OCI-LY3 (cell line): ENCODE data around the gene PPIH.
"Not testable (repeated sequence)": the region's sequence is repeated elsewhere in the genome, so short reads cannot be mapped to it uniquely, and the experiment has no call there.

Experiments
- H2AFZ ChIP-seq: fragments of 200-600, 300-600 bp; shearing (Covaris generic); 2 replicates; pipeline ENCODE4 v1.6.0; 2014; ENCODE audit warnings: antibody characterized with exemption, low read depth, low read length
- H3K27ac ChIP-seq: fragments of 200-600, 300-600 bp; sonication (generic); 2 replicates; pipeline ENCODE4 v1.5.1; 2014; ENCODE audit warnings: mild to moderate bottlenecking, low read length, moderate library complexity, mixed read lengths
- H3K27me3 ChIP-seq: fragments of 200-600, 300-600 bp; sonication (generic); 2 replicates; pipeline ENCODE4 v1.6.1; 2014; ENCODE audit warnings: low read depth, low read length, mixed read lengths
- H3K36me3 ChIP-seq: fragments of 200-600, 300-600 bp; sonication (generic); replicated peaks from 2 replicates; pipeline ENCODE3; 2014; ENCODE audit warnings: low read depth, low read length, mixed read lengths
- H3K4me1 ChIP-seq: fragments of 300-600, 200-600 bp; sonication (generic); 2 replicates; pipeline ENCODE4 v1.6.1; 2014; ENCODE audit warnings: low read length, mixed read lengths
- H3K4me2 ChIP-seq: fragments of 200-600, 300-600 bp; sonication (generic); 2 replicates; pipeline ENCODE4 v1.6.1; 2014; ENCODE audit warnings: low read length, mixed read lengths
- H3K4me3 ChIP-seq: fragments of 300-600, 200-600 bp; sonication (generic); 2 replicates; pipeline ENCODE4 v1.5.1; 2014; ENCODE audit warnings: antibody characterized with exemption, mild to moderate bottlenecking, low read length, moderate library complexity
- H3K79me2 ChIP-seq: fragments of 300-600, 200-600 bp; shearing (Covaris generic); 2 replicates; pipeline ENCODE4 v1.6.1; 2014; ENCODE audit warnings: mild to moderate bottlenecking, low read length, mixed read lengths
- H3K9ac ChIP-seq: fragments of 300-600, 200-600 bp; shearing (Covaris generic); 2 replicates; pipeline ENCODE4 v1.6.0; 2014; ENCODE audit warnings: mild to moderate bottlenecking, low read length, moderate library complexity
- H3K9me3 ChIP-seq: fragments of 200-600, 300-600 bp; shearing (Covaris generic); 2 replicates; pipeline ENCODE4 v1.6.1; 2014; ENCODE audit warnings: low read length, mixed read lengths; ENCODE audit not compliant: insufficient read depth
- H4K20me1 ChIP-seq: fragments of 200-600, 300-600 bp; sonication (generic); 2 replicates; pipeline ENCODE4 v1.6.1; 2016; ENCODE audit warnings: low read length, mixed read lengths; ENCODE audit not compliant: insufficient read depth
- CTCF ChIP-seq: fragments of 200-600, 300-600 bp; sonication (generic); IDR thresholded peaks from 2 replicates; pipeline ENCODE4 v1.5.1; 2014; ENCODE audit warnings: antibody characterized with exemption, low read length, low read depth
- EZH2phosphoT487 ChIP-seq: fragments of 200-600 bp; shearing (Covaris generic); IDR thresholded peaks from 2 replicates; pipeline ENCODE4 v1.6.1; 2018; ENCODE audit warnings: antibody characterized with exemption, mixed run types, low read depth

Gene PPIH

DNA sequence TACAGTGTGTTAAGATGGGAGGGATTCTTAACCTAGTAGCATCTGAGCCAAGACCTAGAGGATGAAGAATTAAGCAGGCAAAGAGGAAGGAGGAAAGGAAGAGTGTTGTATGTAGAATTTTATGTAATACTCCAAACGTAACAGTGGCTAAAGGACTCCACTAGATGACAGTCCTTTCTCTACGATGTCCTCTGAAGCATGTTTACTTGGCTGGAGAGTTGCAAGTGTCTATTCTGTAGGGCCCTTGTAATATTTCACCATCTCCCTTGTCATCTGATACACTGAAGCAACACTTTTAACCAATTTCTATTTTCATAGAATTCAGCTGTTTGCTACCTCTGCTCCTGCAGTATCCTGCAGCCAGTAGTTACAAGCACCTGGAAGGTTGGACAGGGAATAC, 21.8 kb downstream of the PPIH start:
- Histone ChIP-seq H3K9ac (no peak overlapping the region), H3K27ac (no peak overlapping the region), H3K79me2 (peaks cover 49% of the 10 kb centered on the region), H3K9me3 (no peaks in the 10 kb centered on the region), H3K36me3 (peaks cover 26% of the 10 kb centered on the region), H2AFZ (no peak overlapping the region), H3K4me1 (peaks cover 20% of the 10 kb centered on the region), H4K20me1 (peaks cover 21% of the 10 kb centered on the region), H3K4me2 (peak overlapping the region; percentile 92), H3K27me3 (no peaks in the 10 kb centered on the region), H3K4me3 (no peak overlapping the region)
- TF ChIP-seq CTCF = no peak
- TF ChIP-seq EZH2phosphoT487 = no peak

DNA sequence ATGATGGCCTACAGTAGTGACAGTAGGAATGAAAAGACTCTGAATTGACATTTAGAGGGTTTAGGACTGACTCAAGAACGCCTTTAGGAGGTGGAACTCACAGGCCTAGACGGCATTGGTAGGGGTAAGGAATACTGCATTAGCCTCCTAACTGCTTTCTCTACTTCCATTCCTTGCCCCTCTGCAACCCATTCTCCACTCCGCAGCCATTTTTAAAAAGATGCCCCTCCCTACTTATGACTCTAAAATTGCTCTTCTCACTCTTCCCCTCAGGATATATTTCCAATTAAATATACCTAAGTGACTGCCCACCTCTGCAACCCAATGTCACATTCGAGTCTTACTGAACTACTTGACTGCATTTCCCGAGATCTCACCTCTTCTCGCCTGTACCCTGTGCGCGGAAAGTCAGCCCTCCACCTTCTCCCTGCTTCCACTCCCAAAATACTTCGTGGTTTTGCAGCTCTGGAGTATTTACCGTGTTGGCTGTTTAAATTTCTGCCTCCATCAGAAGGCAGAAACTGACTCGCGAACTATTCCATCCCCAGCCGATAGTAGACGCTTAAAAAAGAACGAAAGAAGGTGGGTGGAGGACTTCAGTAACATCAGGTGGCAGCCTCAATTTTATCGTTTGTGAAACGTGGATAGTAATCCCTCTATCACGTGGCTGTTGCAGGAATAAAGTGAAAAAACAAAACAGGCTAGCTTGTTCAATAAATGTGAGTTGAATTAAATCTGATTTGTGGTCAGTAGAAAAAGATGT, 22.9 kb downstream of the PPIH start:
- Histone ChIP-seq H3K79me2 (peaks cover 60% of the 10 kb centered on the region), H2AFZ (no peak overlapping the region)
- TF ChIP-seq CTCF = no peak
- no peak for TF ChIP-seq EZH2phosphoT487

DNA sequence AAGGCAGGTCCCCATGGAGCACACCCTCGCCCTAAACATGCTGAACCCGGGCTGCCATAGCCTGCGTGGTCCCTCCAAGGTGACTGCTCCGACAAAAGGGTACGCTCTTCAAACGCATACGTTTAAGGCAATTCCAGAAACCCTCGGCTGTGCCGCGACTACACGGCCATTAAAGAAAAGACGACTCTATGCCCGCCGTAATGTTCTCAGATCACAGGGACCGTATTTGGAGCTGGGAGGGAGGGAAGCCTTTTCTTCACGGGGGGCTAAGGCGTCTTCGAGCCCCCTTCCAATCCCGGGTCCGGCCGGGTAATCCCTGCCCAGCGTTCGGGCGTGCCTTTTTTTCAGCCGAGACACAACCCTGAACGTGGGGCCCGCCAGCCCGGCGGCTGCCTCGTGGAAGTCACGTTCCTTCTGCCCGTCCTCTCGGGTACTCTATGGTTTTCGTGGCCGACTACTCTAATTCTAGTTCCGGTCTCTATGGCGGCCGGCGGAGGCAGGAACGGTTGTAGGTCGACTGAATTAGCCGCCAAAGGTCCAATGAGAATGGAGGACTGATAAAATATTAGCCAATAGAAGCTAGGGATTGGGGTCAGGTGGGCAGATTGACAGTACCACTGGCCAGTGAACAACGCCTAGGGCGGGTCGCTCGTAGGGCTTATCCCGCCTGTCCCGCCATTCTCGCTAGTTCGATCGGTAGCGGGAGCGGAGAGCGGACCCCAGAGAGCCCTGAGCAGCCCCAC, 23.7 kb downstream of the PPIH start, which contains the start of gene YBX1:
YBX1 (plus strand) TSS at position 678 of the 743 bp plus-strand sequence. CDS start 148 bp downstream, outside the sequence.
- peak within 1 kb of the TSS; percentile 94 for H3K4me3 ChIP-seq
- H3K9ac ChIP-seq = peak within 1 kb of the TSS; percentile 97
- peak within 1 kb of the TSS; percentile 62; the same call in 1 of the 2 replicates for H2AFZ ChIP-seq
- peaks cover 31% of the 10 kb centered on the region for H3K36me3 ChIP-seq
- H3K79me2 ChIP-seq = peaks cover 68% of the 10 kb centered on the region
- peak within 1 kb of the TSS; percentile 94 for H3K4me2 ChIP-seq
- no peak for TF ChIP-seq CTCF
- no peak for TF ChIP-seq EZH2phosphoT487
- peaks cover 39% of the 10 kb centered on the region for H4K20me1 ChIP-seq
- H3K27me3 ChIP-seq = no peaks in the 10 kb centered on the region
- H3K9me3 ChIP-seq = no peaks in the 10 kb centered on the region
- H3K4me1 ChIP-seq = peaks cover 38% of the 10 kb centered on the region
- H3K27ac ChIP-seq = peak within 1 kb of the TSS; percentile 69

More for the DNA sequence above, 22.9 kb downstream of the PPIH start:
- Histone ChIP-seq H3K36me3 (peaks cover 24% of the 10 kb centered on the region), H3K4me3 (peak overlapping the region; percentile 94), H3K4me1 (peaks cover 30% of the 10 kb centered on the region), H3K9ac (peak overlapping the region; percentile 97), H3K27ac (peak overlapping the region; percentile 69), H3K9me3 (no peaks in the 10 kb centered on the region), H3K4me2 (peak overlapping the region; percentile 92), H4K20me1 (peaks cover 31% of the 10 kb centered on the region), H3K27me3 (no peaks in the 10 kb centered on the region)

GRCh38 chr1:42682484-42682738, 24.2 kb downstream of the PPIH start:
- not testable (repeated sequence) for H3K27me3 ChIP-seq, H3K4me2 ChIP-seq, H3K9me3 ChIP-seq, H2AFZ ChIP-seq
- Histone ChIP-seq H3K4me1 (peaks cover 39% of the 10 kb centered on the region), H3K27ac (peak overlapping the region; percentile 54), H3K4me3 (peak overlapping the region; percentile 94), H3K9ac (peak overlapping the region; percentile 76), H4K20me1 (peaks cover 44% of the 10 kb centered on the region), H3K36me3 (peaks cover 32% of the 10 kb centered on the region), H3K79me2 (peaks cover 73% of the 10 kb centered on the region)
